HG02885 (cell line): ENCODE measurements around the gene TRIM58.

Experiments used
- ATAC-seq: cut with Tn5 transposase; IDR thresholded peaks from one replicate; pipeline ENCODE4 v1.9.1; 2021; ENCODE audit warnings: mild to moderate bottlenecking; ENCODE audit not compliant: unreplicated experiment, poor library complexity

Gene TRIM58

GRCh38 chr1:247883346-247883745 lies 26.4 kb downstream of the TRIM58 start:
- no peak for ATAC-seq

- ATAC-seq = no peak
Observed at GRCh38 chr1:247884797-247885413, 27.9 kb downstream of the TRIM58 start.

- ATAC-seq = no peak
Observed at GRCh38 chr1:247895163-247895637, 38.2 kb downstream of the TRIM58 start, which contains the start of gene OR2W3. Gene OR2W3, plus strand, starts transcription at chr1:247895587. Its CDS starts 0 bp downstream, at chr1:247895587.

DNA sequence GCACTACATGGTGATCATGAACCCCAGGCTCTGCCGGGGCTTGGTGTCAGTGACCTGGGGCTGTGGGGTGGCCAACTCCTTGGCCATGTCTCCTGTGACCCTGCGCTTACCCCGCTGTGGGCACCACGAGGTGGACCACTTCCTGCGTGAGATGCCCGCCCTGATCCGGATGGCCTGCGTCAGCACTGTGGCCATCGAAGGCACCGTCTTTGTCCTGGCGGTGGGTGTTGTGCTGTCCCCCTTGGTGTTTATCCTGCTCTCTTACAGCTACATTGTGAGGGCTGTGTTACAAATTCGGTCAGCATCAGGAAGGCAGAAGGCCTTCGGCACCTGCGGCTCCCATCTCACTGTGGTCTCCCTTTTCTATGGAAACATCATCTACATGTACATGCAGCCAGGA lies 39.0 kb downstream of the TRIM58 start:
- ATAC-seq = no peak

- ATAC-seq = no peak
Observed at GRCh38 chr1:247904122-247904521, 47.1 kb downstream of the TRIM58 start.

GRCh38 chr1:247905181-247905580 lies 48.2 kb downstream of the TRIM58 start:
- ATAC-seq = no peak

DNA sequence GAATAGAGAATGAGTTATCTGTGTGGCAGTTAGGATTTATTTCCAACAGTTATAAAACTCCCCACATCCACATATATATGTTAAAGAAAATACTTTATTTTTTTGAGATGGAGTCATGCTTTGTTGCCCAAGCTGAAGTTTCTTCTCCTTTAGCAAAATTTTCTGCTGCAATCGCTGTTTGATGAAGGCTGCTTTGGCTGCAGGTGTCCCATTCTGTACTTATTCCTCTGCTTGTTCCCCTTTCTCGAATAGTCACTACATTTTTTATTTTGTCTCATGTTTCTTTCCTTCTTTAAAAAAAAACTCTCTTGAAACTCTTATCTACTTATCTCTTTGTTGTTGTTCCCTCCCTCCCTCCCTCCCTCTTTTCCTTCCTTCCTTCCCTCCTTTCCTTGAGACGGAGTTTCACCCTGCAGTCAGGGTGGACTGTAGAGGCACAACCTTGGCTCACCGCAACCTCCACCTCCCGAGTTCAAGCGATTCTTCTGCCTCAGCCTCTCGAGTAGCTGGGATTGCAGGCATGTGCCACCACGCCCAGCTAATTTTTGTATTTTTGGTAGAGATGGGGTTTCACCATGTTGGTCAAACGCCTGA lies 49.0 kb downstream of the TRIM58 start:
- no peak for ATAC-seq

DNA sequence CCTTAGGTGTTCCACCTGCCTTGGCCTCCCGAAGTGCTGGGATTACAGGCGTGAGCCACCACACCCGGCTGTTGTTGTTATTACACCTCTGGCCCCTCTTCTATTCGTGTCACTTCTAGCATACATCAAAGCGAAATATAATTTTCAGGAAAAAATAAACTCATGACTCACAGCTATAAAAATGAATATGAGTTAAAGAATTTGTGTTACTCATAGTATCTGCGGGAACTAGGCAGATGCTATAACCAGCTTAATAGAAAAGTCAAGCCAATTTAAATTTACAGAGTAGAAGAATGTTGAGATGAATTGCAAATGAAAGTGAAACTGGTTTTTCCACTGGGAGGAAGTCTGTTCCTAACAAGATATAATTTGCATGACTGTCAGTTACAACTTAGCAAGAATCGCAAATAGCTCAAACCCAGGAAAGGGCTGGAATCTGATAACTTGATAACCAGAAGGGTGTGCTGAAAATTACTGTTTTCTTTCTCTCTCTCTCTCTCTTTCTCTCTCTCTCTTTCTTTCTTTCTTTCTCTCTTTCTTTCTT lies 49.6 kb downstream of the TRIM58 start:
- no peak for ATAC-seq

DNA sequence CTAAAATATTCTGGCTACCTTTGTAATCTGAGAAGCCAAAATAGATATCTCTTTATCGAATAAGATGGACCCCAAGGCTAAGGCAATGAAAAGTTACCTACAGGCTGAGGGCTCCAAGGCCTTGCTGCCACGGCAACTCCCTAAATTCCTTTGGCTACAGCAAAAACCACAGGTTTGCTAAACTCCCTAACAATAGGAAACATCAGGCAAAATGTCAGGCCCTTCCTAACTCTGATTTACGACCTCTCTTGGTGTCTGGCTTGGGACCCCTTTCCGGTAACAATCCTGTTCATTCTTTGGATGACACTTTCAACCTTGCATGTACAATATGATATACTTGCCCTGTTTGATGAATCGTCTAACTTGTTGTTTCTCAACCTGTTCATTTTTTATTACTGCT lies 51.8 kb downstream of the TRIM58 start:
- ATAC-seq = no peak

- ATAC-seq = no peak
Observed at GRCh38 chr1:247913786-247914185, 56.8 kb downstream of the TRIM58 start.

GRCh38 chr1:247914941-247915662 lies 58.1 kb downstream of the TRIM58 start:
- no peak for ATAC-seq

GRCh38 chr1:247919952-247920351 lies 63.0 kb downstream of the TRIM58 start, which contains the start of gene OR2T8:
Gene OR2T8, plus strand, starts transcription at chr1:247920252. Its CDS starts 766 bp downstream, at chr1:247921018.
- ATAC-seq = no peak

GRCh38 chr1:247923941-247924340 lies 67.0 kb downstream of the TRIM58 start:
- no peak for ATAC-seq

- no peak for ATAC-seq
Observed at GRCh38 chr1:247924868-247925267, 67.9 kb downstream of the TRIM58 start, which contains the start of gene OR2AJ1. Gene OR2AJ1, plus strand, starts transcription at chr1:247924889. Its CDS starts 8,880 bp downstream, at chr1:247933769.
